GM12878 (cell line): ENCODE measurements around the gene AP3D1. TPM values are rescaled to one million over a fixed set of nuclear protein-coding genes. Genes with fewer than 3 reads are reported as not detected.

Experiments
- ATAC-seq: fragments of 200-7000 bp; cut with Tn5 transposase; 3 replicates; pipeline ENCODE4 v1.9.1; 2020; ENCODE audit warnings: mild to moderate bottlenecking, moderate library complexity
- BruUV-seq: library from RNA; stranded (reverse); fragments of 400-500 nt; replicated peaks from 2 replicates; lab custom pipeline; 2021; lab: Mats Ljungman, UMichigan
- CTCF ChIA-PET: fragments of 300-600 bp; sonication (Branson Sonifier 250); formaldehyde crosslinking; extraction: SDS; loops from one replicate; lab custom pipeline; 2021; ENCODE audit warnings: inconsistent platforms; lab: Yijun Ruan, JAX
- POLR2A ChIA-PET: fragments of 350-600 bp; formaldehyde crosslinking; extraction: SDS; loops from one replicate; lab custom pipeline; 2021; ENCODE audit warnings: inconsistent platforms; lab: Charles Lee
- RAD21 ChIA-PET: fragments of 300-600 bp; sonication (Branson Sonifier 250); formaldehyde crosslinking; loops from one replicate; lab custom pipeline; 2023; ENCODE audit warnings: antibody characterized with exemption; ENCODE audit not compliant: unreplicated experiment; lab: Charles Lee
- SMC1A ChIA-PET: fragments of 300-600 bp; sonication (Branson Sonifier 250); formaldehyde crosslinking; loops from one replicate; lab custom pipeline; 2023; ENCODE audit not compliant: unreplicated experiment, uncharacterized antibody; lab: Charles Lee
- DNase-seq: peaks from one replicate; pipeline ENCODE4 v3.0.0-alpha.2; 2011; ENCODE audit warnings: low read depth, low spot score
- FAIRE-seq: peaks from 3 replicates; lab custom pipeline; 2011; peaks lifted over from hg19 to GRCh38; lab: Jason Lieb, UNC
- H2AFZ ChIP-seq: 2 replicates; pipeline ENCODE4 v1.6.0; 2011; ENCODE audit warnings: low read depth, low read length, control low read depth; ENCODE audit not compliant: control insufficient read depth
- H3K27ac ChIP-seq: 2 replicates; pipeline ENCODE4 v1.5.1; 2011; ENCODE audit warnings: control low read depth; ENCODE audit not compliant: control insufficient read depth, insufficient read depth
- H3K27me3 ChIP-seq, 2 experiments: replicated peaks in 1 of 2; 2 replicates each; pipeline versions ENCODE4 v1.6.0 to v1.6.1; 2011; ENCODE audit warnings: low read length in 1 of 2; ENCODE audit not compliant: control insufficient read depth in 2 of 2, insufficient read depth in 2 of 2
- H3K36me3 ChIP-seq, 2 experiments: 2 replicates each; pipeline ENCODE4 v1.5.1; 2011; ENCODE audit warnings: low read length in 1 of 2; ENCODE audit not compliant: control insufficient read depth in 2 of 2, insufficient read depth in 2 of 2
- H3K4me1 ChIP-seq: 2 replicates; pipeline ENCODE4 v1.6.1; 2011; ENCODE audit warnings: mild to moderate bottlenecking, low read length, moderate library complexity, mixed read lengths; ENCODE audit not compliant: control insufficient read depth, insufficient read depth
- H3K4me2 ChIP-seq: 2 replicates; pipeline ENCODE4 v1.6.0; 2011; ENCODE audit warnings: control low read depth; ENCODE audit not compliant: control insufficient read depth, insufficient read depth
- H3K4me3 ChIP-seq: fragments of 200-600 bp; sonication (generic); 2 replicates; pipeline ENCODE4 v1.5.1; 2016
- H3K79me2 ChIP-seq: 2 replicates; pipeline ENCODE4 v1.6.0; 2011; ENCODE audit warnings: low read length; ENCODE audit not compliant: control insufficient read depth, insufficient read depth
- H3K9ac ChIP-seq: 2 replicates; pipeline ENCODE4 v1.8.0; 2011; ENCODE audit warnings: low read length, control low read depth, mixed read lengths; ENCODE audit not compliant: control insufficient read depth, insufficient read depth
- H3K9me3 ChIP-seq: replicated peaks from 3 replicates; pipeline ENCODE4 v1.5.1; 2011; ENCODE audit warnings: mild to moderate bottlenecking, low read length; ENCODE audit not compliant: control insufficient read depth, insufficient read depth
- H4K20me1 ChIP-seq: 2 replicates; pipeline ENCODE4 v1.6.0; 2011; ENCODE audit not compliant: control insufficient read depth, insufficient read depth
- BCL11A ChIP-seq: IDR thresholded peaks from 2 replicates; pipeline ENCODE4 v1.6.1; 2011; ENCODE audit warnings: low read depth, low read length
- CHD2 ChIP-seq: IDR thresholded peaks from 2 replicates; pipeline ENCODE4 v1.6.1; 2011; ENCODE audit warnings: low read depth, low read length, improper control_type of control experiment, borderline replicate concordance
- ESRRA ChIP-seq: IDR thresholded peaks from 2 replicates; pipeline ENCODE4 v1.6.1; 2012; ENCODE audit warnings: mild to moderate bottlenecking, low read length, improper control_type of control experiment
- EZH2 ChIP-seq: IDR thresholded peaks from 2 replicates; pipeline ENCODE4 v1.6.1; 2012; ENCODE audit warnings: low read depth, mild to moderate bottlenecking, control low read depth, inconsistent platforms, low read length, borderline replicate concordance; ENCODE audit not compliant: control insufficient read depth
- IKZF1 ChIP-seq: fragments of 450-650 bp; conservative IDR thresholded peaks from 2 replicates; pipeline ENCODE4 v1.6.1; 2017; ENCODE audit warnings: antibody characterized with exemption, mild to moderate bottlenecking
- IKZF2 ChIP-seq, 2 experiments: fragments of 450-650 bp; IDR thresholded peaks; 2 replicates each; pipeline ENCODE4 v1.6.1; 2017; ENCODE audit warnings: mild to moderate bottlenecking in 2 of 2, moderate library complexity in 2 of 2
- MTA2 ChIP-seq: fragments of 450-650 bp; IDR thresholded peaks from 2 replicates; pipeline ENCODE4 v1.6.1; 2016; ENCODE audit warnings: low read depth, mild to moderate bottlenecking, moderate library complexity
- NBN ChIP-seq: fragments of 450-650 bp; IDR thresholded peaks from 2 replicates; pipeline ENCODE4 v1.6.1; 2016
- POLR2A ChIP-seq: IDR thresholded peaks from 2 replicates; pipeline ENCODE4 v1.6.1; 2011; ENCODE audit warnings: low read depth, mild to moderate bottlenecking, low read length
- POLR2AphosphoS2 ChIP-seq: IDR thresholded peaks from 2 replicates; pipeline ENCODE4 v1.6.1; 2011; ENCODE audit warnings: low read depth, mild to moderate bottlenecking, low read length, improper control_type of control experiment, moderate library complexity
- POLR2AphosphoS5 ChIP-seq: IDR thresholded peaks from 2 replicates; pipeline ENCODE4 v1.6.1; 2011; ENCODE audit warnings: mild to moderate bottlenecking, low read length, inconsistent platforms
- RFX5 ChIP-seq: IDR thresholded peaks from 2 replicates; pipeline ENCODE4 v1.6.1; 2011; ENCODE audit warnings: low read depth, low read length, improper control_type of control experiment
- SMAD1 ChIP-seq: fragments of 450-650 bp; IDR thresholded peaks from 2 replicates; pipeline ENCODE4 v1.6.1; 2018; ENCODE audit warnings: mild to moderate bottlenecking, low read depth; ENCODE audit not compliant: partially characterized antibody
- YY1 ChIP-seq: IDR thresholded peaks from 2 replicates; pipeline ENCODE4 v1.6.1; 2011; ENCODE audit warnings: low read depth, mild to moderate bottlenecking, low read length
- ZZZ3 ChIP-seq: IDR thresholded peaks from 2 replicates; pipeline ENCODE4 v1.6.1; 2011; ENCODE audit warnings: low read depth; ENCODE audit not compliant: control insufficient read depth, insufficient read length
- WGBS: methylation state at CpG from one replicate; pipeline ENCODE4 v1.1.6; 2016; ENCODE audit warnings: low lambda C conversion rate; ENCODE audit not compliant: insufficient replicate concordance, insufficient coverage; ENCODE audit errors: missing lambda C conversion rate; 5-methylcytosine and 5-hydroxymethylcytosine counted together
- in situ Hi-C: fragments of 300-500 bp; cut with MboI; formaldehyde crosslinking; loops from 9 replicates; pipeline ENCODE4 v1.14.3; 2018; ENCODE audit warnings: mixed read lengths
- intact Hi-C: fragments of 100-400 bp; cut with micrococcal nuclease; formaldehyde crosslinking; loops from one replicate; pipeline ENCODE4 v1.14.2; 2022; ENCODE audit not compliant: unreplicated experiment
- polyA plus RNA-seq, 11 experiments: library from polyadenylated mRNA; depleted of rRNA in 4 of 11; unstranded in 6 of 11; stranded (reverse) in 5 of 11; fragments of >200 nt; fragmentation: Nextera tagmentation in 4 of 11; fragmentation: Illumina TruSeq in 1 of 11; extraction: Ambion mirVana in 4 of 11; extraction: Trizol in 1 of 11; gene quantifications; 1 replicate in 1 of 11; 2 replicates in 10 of 11; pipeline versions ENCODE4 v1.2.1 to v1.2.3, GENCODE V29; 2011 to 2016; ENCODE audit warnings: inconsistent platforms in 2 of 11, missing spikeins in 2 of 11, low read depth in 1 of 11
- total RNA-seq, 4 experiments: library from RNA; depleted of rRNA in 3 of 4; stranded (reverse); fragments of >200 nt in 3 of 4; fragmentation: Illumina TruSeq in 1 of 4; extraction: Trizol in 1 of 4; gene quantifications; 2 replicates each; pipeline versions ENCODE4 v1.2.1 to v1.2.3, GENCODE V29; 2013 to 2021
- TF ChIP-seq, protein P1 (sequence below): fragments of 450-650 bp; IDR thresholded peaks from 2 replicates; pipeline ENCODE4 v1.6.1; 2017; ENCODE audit warnings: mild to moderate bottlenecking, moderate library complexity
- TF ChIP-seq, protein P2 (sequence below): fragments of 450-650 bp; IDR thresholded peaks from 2 replicates; pipeline ENCODE4 v1.6.1; 2018; ENCODE audit warnings: mild to moderate bottlenecking, low read depth, moderate library complexity; ENCODE audit not compliant: partially characterized antibody

AP3D1 gene
- total and polyA plus RNA-seq, 10 of the 15 experiments (the other 5 are each of a cell fraction or from before 2014, with no cell fraction given): 1.5 to 108 (median 59.1) TPM

DNA sequence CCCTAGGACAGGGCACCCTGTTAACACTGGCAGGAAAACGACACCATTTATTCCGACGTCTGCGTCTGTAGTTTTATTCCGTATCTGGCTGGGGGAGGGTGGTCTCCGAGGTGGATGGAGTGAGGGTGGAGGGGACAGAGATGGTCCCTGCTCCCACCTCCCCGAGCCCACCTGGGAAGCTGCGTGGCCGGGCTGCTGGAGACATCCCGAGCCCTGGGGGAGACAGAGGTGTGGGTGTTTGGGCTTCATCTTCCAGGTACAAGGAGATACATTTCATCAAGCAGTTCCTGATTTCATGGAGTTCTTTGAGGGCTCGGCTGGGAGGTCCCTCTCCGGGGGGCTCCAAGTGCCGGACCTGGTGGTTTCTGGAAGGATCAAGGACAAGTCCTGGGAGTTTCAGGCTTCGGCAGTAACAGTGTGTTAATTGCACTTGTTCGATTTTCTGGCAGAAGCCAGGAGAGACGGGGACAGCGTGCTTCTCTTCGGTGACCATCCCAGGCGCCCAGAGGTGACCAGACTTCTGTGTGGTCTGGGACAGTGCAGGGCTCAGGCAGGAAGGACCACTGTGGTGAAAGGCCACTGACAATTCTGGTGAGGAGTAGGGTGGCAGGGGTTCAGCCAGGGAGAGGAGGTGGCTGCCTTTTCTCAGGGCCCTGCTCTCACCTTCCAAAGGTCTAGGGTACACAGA, 80.2 kb downstream of the AP3D1 start:
- peak; percentile 5; the same call in 2 of the 3 replicates for ATAC-seq
- RAD21 ChIA-PET: no interaction called here
- BruUV-seq: TSS peak; percentile 78
- peaks cover 22% of the 10 kb centered on the region for H3K4me1 ChIP-seq
- H3K79me2 ChIP-seq: peaks cover 29% of the 10 kb centered on the region
- H3K9me3 ChIP-seq: no peaks in the 10 kb centered on the region
- no peak overlapping the region for H3K4me3 ChIP-seq
- FAIRE-seq: no peak
- H3K27me3 ChIP-seq: no peaks in the 10 kb centered on the region
- H3K36me3 ChIP-seq: peaks cover 22 to 27% of the 10 kb centered on the region in 2 experiments
- no peak overlapping the region for H3K27ac ChIP-seq
- CTCF ChIA-PET: interaction anchor here (0.6 to 2.5 kb wide), 2 partner anchors 51 to 174 kb away, joined by 3 to 11 read pairs; no protein-coding TSS in a partner anchor
- intact Hi-C loops: loop anchor here (2.0 kb wide), 1 partner anchor 52 kb away; no protein-coding TSS in a partner anchor
- DNase-seq: no peak
- TF ChIP-seq ESRRA (no peak), ZZZ3 (no peak), NBN (no peak), POLR2A (peak; percentile 65), BCL11A (no peak), IKZF2 (IDR thresholded peaks at IDR 0.05) (0 out of 4 replicates have a peak, but pooled peaks of 1 of the 2 experiments have one; percentile 14), POLR2AphosphoS5 (peak; percentile 46; the same call in 1 of the 2 replicates), SMAD1 (no peak), YY1 (no peak), MTA2 (0 out of 2 replicates have a peak, but pooled peaks have one; percentile 22), POLR2AphosphoS2 (peak; percentile 96), IKZF1 (peak; percentile 46; the same call in 1 of the 2 replicates), EZH2 (no peak), RFX5 (no peak), CHD2 (peak; percentile 8; the same call in 1 of the 2 replicates)
- TF ChIP-seq, protein P1, sequence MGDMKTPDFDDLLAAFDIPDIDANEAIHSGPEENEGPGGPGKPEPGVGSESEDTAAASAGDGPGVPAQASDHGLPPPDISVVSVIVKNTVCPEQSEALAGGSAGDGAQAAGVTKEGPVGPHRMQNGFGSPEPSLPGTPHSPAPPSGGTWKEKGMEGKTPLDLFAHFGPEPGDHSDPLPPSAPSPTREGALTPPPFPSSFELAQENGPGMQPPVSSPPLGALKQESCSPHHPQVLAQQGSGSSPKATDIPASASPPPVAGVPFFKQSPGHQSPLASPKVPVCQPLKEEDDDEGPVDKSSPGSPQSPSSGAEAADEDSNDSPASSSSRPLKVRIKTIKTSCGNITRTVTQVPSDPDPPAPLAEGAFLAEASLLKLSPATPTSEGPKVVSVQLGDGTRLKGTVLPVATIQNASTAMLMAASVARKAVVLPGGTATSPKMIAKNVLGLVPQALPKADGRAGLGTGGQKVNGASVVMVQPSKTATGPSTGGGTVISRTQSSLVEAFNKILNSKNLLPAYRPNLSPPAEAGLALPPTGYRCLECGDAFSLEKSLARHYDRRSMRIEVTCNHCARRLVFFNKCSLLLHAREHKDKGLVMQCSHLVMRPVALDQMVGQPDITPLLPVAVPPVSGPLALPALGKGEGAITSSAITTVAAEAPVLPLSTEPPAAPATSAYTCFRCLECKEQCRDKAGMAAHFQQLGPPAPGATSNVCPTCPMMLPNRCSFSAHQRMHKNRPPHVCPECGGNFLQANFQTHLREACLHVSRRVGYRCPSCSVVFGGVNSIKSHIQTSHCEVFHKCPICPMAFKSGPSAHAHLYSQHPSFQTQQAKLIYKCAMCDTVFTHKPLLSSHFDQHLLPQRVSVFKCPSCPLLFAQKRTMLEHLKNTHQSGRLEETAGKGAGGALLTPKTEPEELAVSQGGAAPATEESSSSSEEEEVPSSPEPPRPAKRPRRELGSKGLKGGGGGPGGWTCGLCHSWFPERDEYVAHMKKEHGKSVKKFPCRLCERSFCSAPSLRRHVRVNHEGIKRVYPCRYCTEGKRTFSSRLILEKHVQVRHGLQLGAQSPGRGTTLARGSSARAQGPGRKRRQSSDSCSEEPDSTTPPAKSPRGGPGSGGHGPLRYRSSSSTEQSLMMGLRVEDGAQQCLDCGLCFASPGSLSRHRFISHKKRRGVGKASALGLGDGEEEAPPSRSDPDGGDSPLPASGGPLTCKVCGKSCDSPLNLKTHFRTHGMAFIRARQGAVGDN: no peak
- TF ChIP-seq, protein P2, sequence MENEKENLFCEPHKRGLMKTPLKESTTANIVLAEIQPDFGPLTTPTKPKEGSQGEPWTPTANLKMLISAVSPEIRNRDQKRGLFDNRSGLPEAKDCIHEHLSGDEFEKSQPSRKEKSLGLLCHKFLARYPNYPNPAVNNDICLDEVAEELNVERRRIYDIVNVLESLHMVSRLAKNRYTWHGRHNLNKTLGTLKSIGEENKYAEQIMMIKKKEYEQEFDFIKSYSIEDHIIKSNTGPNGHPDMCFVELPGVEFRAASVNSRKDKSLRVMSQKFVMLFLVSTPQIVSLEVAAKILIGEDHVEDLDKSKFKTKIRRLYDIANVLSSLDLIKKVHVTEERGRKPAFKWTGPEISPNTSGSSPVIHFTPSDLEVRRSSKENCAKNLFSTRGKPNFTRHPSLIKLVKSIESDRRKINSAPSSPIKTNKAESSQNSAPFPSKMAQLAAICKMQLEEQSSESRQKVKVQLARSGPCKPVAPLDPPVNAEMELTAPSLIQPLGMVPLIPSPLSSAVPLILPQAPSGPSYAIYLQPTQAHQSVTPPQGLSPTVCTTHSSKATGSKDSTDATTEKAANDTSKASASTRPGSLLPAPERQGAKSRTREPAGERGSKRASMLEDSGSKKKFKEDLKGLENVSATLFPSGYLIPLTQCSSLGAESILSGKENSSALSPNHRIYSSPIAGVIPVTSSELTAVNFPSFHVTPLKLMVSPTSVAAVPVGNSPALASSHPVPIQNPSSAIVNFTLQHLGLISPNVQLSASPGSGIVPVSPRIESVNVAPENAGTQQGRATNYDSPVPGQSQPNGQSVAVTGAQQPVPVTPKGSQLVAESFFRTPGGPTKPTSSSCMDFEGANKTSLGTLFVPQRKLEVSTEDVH: peak; percentile 77
- TF ChIP-seq, all 136 proteins: peak for 8
- Histone ChIP-seq H2AFZ (no peak overlapping the region), H3K4me2 (no peak overlapping the region), H4K20me1 (peaks cover 10% of the 10 kb centered on the region), H3K9ac (no peak overlapping the region)
- POLR2A ChIA-PET: interaction anchor here (0.6 to 0.9 kb wide), 5 partner anchors 10 to 1691 kb away, joined by 3 to 7 read pairs (median 4); partner anchors contain the start of gene MRPL54
- SMC1A ChIA-PET: no interaction called here
- WGBS: 90% methylated on average over 19 of the region's 19 CpGs
- in situ Hi-C loops: no loop called here
